IPS DF 6.9 (cell line): Measurements from ENCODE around the gene DGUOK.

ENCODE experiments used
- DNase-seq: peaks from one replicate; pipeline ENCODE4 v3.0.0-alpha.2; 2013; ENCODE audit warnings: low read depth, low spot score
- H3K27ac ChIP-seq: one replicate; pipeline ENCODE4 v1.5.1; 2013; ENCODE audit warnings: low read length, control low read depth
- H3K27me3 ChIP-seq: 2 replicates; pipeline ENCODE4 v1.6.1; 2013; ENCODE audit warnings: mild to moderate bottlenecking, low read length; ENCODE audit not compliant: control insufficient read depth, insufficient read depth
- H3K36me3 ChIP-seq: 2 replicates; pipeline ENCODE4 v1.6.1; 2013; ENCODE audit warnings: low read length; ENCODE audit not compliant: control insufficient read depth, insufficient read depth
- H3K4me1 ChIP-seq: 2 replicates; pipeline ENCODE4 v1.6.1; 2013; ENCODE audit warnings: low read length; ENCODE audit not compliant: control insufficient read depth, insufficient read depth
- H3K4me3 ChIP-seq: 2 replicates; pipeline ENCODE4 v1.5.1; 2013; ENCODE audit warnings: mild to moderate bottlenecking, low read length
- H3K9me3 ChIP-seq: 2 replicates; pipeline ENCODE4 v1.6.1; 2013; ENCODE audit warnings: low read length, inconsistent platforms; ENCODE audit not compliant: control insufficient read depth, insufficient read depth
- WGBS: extraction: QIAGEN DNeasy Blood & Tissue Kit; methylation state at CpG from one replicate; pipeline ENCODE4 v1.1.7; 2013; ENCODE audit warnings: mixed read lengths, missing lambda C conversion rate; ENCODE audit not compliant: insufficient read length, insufficient coverage; 5-methylcytosine and 5-hydroxymethylcytosine counted together

The DGUOK gene

GRCh38 chr2:73998451-73998850, 71.8 kb downstream of the DGUOK start:
- Histone ChIP-seq H3K27ac (no peak overlapping the region), H3K4me3 (no peak overlapping the region)
- no peak for DNase-seq

GRCh38 chr2:73998933-73999332, 72.3 kb downstream of the DGUOK start:
- no peaks in the 10 kb centered on the region for H3K27me3 ChIP-seq
- no peaks in the 10 kb centered on the region for H3K9me3 ChIP-seq
- H3K27ac ChIP-seq, result no peak overlapping the region
- peaks cover 9% of the 10 kb centered on the region for H3K4me1 ChIP-seq
- no peak for DNase-seq
- no peaks in the 10 kb centered on the region for H3K36me3 ChIP-seq
- no CpG with 5 or more reads among the region's 4 CpGs for WGBS
- H3K4me3 ChIP-seq, result no peak overlapping the region

More at GRCh38 chr2:73998451-73998850, 71.8 kb downstream of the DGUOK start:
- H3K27me3 ChIP-seq, result no peaks in the 10 kb centered on the region
- H3K36me3 ChIP-seq, result no peaks in the 10 kb centered on the region
- WGBS, result no CpG with 5 or more reads among the region's 8 CpGs
- H3K4me1 ChIP-seq, result peaks cover 7% of the 10 kb centered on the region
- no peaks in the 10 kb centered on the region for H3K9me3 ChIP-seq

- peaks cover 13% of the 10 kb centered on the region for H3K4me1 ChIP-seq
- no peaks in the 10 kb centered on the region for H3K9me3 ChIP-seq
- no peaks in the 10 kb centered on the region for H3K36me3 ChIP-seq
- H3K27ac ChIP-seq, result no peak overlapping the region
- no peak overlapping the region for H3K4me3 ChIP-seq
- no peaks in the 10 kb centered on the region for H3K27me3 ChIP-seq
- no peak for DNase-seq
- WGBS, result no CpG with 5 or more reads among the region's 10 CpGs
Observed at GRCh38 chr2:73999881-74000597, 73.4 kb downstream of the DGUOK start.

GRCh38 chr2:74000666-74001065, 74.0 kb downstream of the DGUOK start:
- WGBS, result no CpG with 5 or more reads among the region's 5 CpGs

GRCh38 chr2:74001121-74001520, 74.4 kb downstream of the DGUOK start:
- Histone ChIP-seq H3K27ac (no peak overlapping the region), H3K9me3 (no peaks in the 10 kb centered on the region), H3K27me3 (no peaks in the 10 kb centered on the region), H3K36me3 (no peaks in the 10 kb centered on the region), H3K4me3 (no peak overlapping the region), H3K4me1 (peaks cover 13% of the 10 kb centered on the region)
- no CpG with 5 or more reads among the region's 4 CpGs for WGBS
- DNase-seq, result no peak

More at GRCh38 chr2:74000666-74001065, 74.0 kb downstream of the DGUOK start:
- Histone ChIP-seq H3K4me1 (peaks cover 13% of the 10 kb centered on the region), H3K27ac (no peak overlapping the region), H3K36me3 (no peaks in the 10 kb centered on the region), H3K4me3 (no peak overlapping the region), H3K9me3 (no peaks in the 10 kb centered on the region), H3K27me3 (no peaks in the 10 kb centered on the region)
- DNase-seq, result no peak

GRCh38 chr2:74001781-74002504, 75.3 kb downstream of the DGUOK start:
- H3K9me3 ChIP-seq, result no peaks in the 10 kb centered on the region
- no peaks in the 10 kb centered on the region for H3K36me3 ChIP-seq
- H3K4me1 ChIP-seq, result peaks cover 15% of the 10 kb centered on the region
- peak overlapping the region; percentile 66; the same call in 1 of the 2 replicates for H3K4me3 ChIP-seq
- no peak overlapping the region for H3K27ac ChIP-seq
- DNase-seq, result no peak
- WGBS, result no CpG with 5 or more reads among the region's 24 CpGs
- no peaks in the 10 kb centered on the region for H3K27me3 ChIP-seq

- no peak for DNase-seq
- H3K36me3 ChIP-seq, result no peaks in the 10 kb centered on the region
- H3K4me3 ChIP-seq, result peak overlapping the region; percentile 66; the same call in 1 of the 2 replicates
- H3K9me3 ChIP-seq, result no peaks in the 10 kb centered on the region
- H3K27ac ChIP-seq, result no peak overlapping the region
- WGBS, result no CpG with 5 or more reads among the region's 68 CpGs
- peaks cover 15% of the 10 kb centered on the region for H3K4me1 ChIP-seq
- H3K27me3 ChIP-seq, result no peaks in the 10 kb centered on the region
Observed at GRCh38 chr2:74002505-74003421, 76.1 kb downstream of the DGUOK start.

GRCh38 chr2:74003494-74004211, 77.0 kb downstream of the DGUOK start:
- WGBS, result no CpG with 5 or more reads among the region's 16 CpGs
- Histone ChIP-seq H3K36me3 (no peaks in the 10 kb centered on the region), H3K4me3 (no peak overlapping the region; the same call in 1 of the 2 replicates), H3K9me3 (no peaks in the 10 kb centered on the region), H3K4me1 (peaks cover 15% of the 10 kb centered on the region), H3K27me3 (no peaks in the 10 kb centered on the region), H3K27ac (no peak overlapping the region)
- no peak for DNase-seq

GRCh38 chr2:74004212-74005182, 77.8 kb downstream of the DGUOK start:
- WGBS, result no CpG with 5 or more reads among the region's 18 CpGs
- DNase-seq, result no peak
- no peaks in the 10 kb centered on the region for H3K9me3 ChIP-seq
- H3K27me3 ChIP-seq, result no peaks in the 10 kb centered on the region
- no peak overlapping the region for H3K4me3 ChIP-seq
- H3K27ac ChIP-seq, result no peak overlapping the region
- peaks cover 18% of the 10 kb centered on the region for H3K4me1 ChIP-seq
- H3K36me3 ChIP-seq, result no peaks in the 10 kb centered on the region
